ENCODE measurements around the gene RHCG.

DNA sequence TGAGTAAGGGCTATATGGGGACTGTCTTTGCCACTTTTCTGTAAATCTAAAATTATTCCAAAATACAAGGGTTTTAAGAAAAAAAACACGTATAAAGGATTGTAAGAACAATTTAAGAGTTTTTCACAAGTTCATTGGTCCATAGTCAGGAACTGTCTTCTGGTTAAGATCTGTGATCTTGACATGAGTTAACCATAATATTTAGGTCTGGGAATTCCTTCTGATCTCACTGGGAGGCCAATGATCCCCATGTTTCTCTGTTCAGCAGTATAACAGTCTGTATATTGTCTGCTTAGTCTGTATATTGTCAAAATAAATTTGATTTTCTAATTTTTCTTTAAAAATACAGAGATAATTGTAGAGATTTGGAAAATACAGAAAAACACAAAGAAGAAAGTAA lies 848 bp upstream of the RHCG start:
- no peak for TF ChIP-seq POLR2A (IDR thresholded peaks at IDR 0.05)
- TF ChIP-seq, protein P1, sequence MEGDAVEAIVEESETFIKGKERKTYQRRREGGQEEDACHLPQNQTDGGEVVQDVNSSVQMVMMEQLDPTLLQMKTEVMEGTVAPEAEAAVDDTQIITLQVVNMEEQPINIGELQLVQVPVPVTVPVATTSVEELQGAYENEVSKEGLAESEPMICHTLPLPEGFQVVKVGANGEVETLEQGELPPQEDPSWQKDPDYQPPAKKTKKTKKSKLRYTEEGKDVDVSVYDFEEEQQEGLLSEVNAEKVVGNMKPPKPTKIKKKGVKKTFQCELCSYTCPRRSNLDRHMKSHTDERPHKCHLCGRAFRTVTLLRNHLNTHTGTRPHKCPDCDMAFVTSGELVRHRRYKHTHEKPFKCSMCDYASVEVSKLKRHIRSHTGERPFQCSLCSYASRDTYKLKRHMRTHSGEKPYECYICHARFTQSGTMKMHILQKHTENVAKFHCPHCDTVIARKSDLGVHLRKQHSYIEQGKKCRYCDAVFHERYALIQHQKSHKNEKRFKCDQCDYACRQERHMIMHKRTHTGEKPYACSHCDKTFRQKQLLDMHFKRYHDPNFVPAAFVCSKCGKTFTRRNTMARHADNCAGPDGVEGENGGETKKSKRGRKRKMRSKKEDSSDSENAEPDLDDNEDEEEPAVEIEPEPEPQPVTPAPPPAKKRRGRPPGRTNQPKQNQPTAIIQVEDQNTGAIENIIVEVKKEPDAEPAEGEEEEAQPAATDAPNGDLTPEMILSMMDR (IDR thresholded peaks at IDR 0.05): no peak
